GM12878 (cell line): ENCODE results near the gene CAB39. TPM values are rescaled to one million over a fixed set of nuclear protein-coding genes. Genes with fewer than 3 reads are reported as not detected.

Experiments
- ATAC-seq: fragments of 200-7000 bp; cut with Tn5 transposase; 3 replicates; pipeline ENCODE4 v1.9.1; 2020; ENCODE audit warnings: mild to moderate bottlenecking, moderate library complexity
- BruUV-seq: library from RNA; stranded (reverse); fragments of 400-500 nt; replicated peaks from 2 replicates; lab custom pipeline; 2021; lab: Mats Ljungman, UMichigan
- CTCF ChIA-PET: fragments of 300-600 bp; sonication (Branson Sonifier 250); formaldehyde crosslinking; extraction: SDS; loops from one replicate; lab custom pipeline; 2021; ENCODE audit warnings: inconsistent platforms; lab: Yijun Ruan, JAX
- POLR2A ChIA-PET: fragments of 350-600 bp; formaldehyde crosslinking; extraction: SDS; loops from one replicate; lab custom pipeline; 2021; ENCODE audit warnings: inconsistent platforms; lab: Charles Lee
- RAD21 ChIA-PET: fragments of 300-600 bp; sonication (Branson Sonifier 250); formaldehyde crosslinking; loops from one replicate; lab custom pipeline; 2023; ENCODE audit warnings: antibody characterized with exemption; ENCODE audit not compliant: unreplicated experiment; lab: Charles Lee
- SMC1A ChIA-PET: fragments of 300-600 bp; sonication (Branson Sonifier 250); formaldehyde crosslinking; loops from one replicate; lab custom pipeline; 2023; ENCODE audit not compliant: unreplicated experiment, uncharacterized antibody; lab: Charles Lee
- DNase-seq: peaks from one replicate; pipeline ENCODE4 v3.0.0-alpha.2; 2011; ENCODE audit warnings: low read depth, low spot score
- FAIRE-seq: peaks from 3 replicates; lab custom pipeline; 2011; peaks lifted over from hg19 to GRCh38; lab: Jason Lieb, UNC
- H2AFZ ChIP-seq: 2 replicates; pipeline ENCODE4 v1.6.0; 2011; ENCODE audit warnings: low read depth, low read length, control low read depth; ENCODE audit not compliant: control insufficient read depth
- H3K27ac ChIP-seq: 2 replicates; pipeline ENCODE4 v1.5.1; 2011; ENCODE audit warnings: control low read depth; ENCODE audit not compliant: control insufficient read depth, insufficient read depth
- H3K27me3 ChIP-seq, 2 experiments: replicated peaks in 1 of 2; 2 replicates each; pipeline versions ENCODE4 v1.6.0 to v1.6.1; 2011; ENCODE audit warnings: low read length in 1 of 2; ENCODE audit not compliant: control insufficient read depth in 2 of 2, insufficient read depth in 2 of 2
- H3K36me3 ChIP-seq, 2 experiments: 2 replicates each; pipeline ENCODE4 v1.5.1; 2011; ENCODE audit warnings: low read length in 1 of 2; ENCODE audit not compliant: control insufficient read depth in 2 of 2, insufficient read depth in 2 of 2
- H3K4me1 ChIP-seq: 2 replicates; pipeline ENCODE4 v1.6.1; 2011; ENCODE audit warnings: mild to moderate bottlenecking, low read length, moderate library complexity, mixed read lengths; ENCODE audit not compliant: control insufficient read depth, insufficient read depth
- H3K4me2 ChIP-seq: 2 replicates; pipeline ENCODE4 v1.6.0; 2011; ENCODE audit warnings: control low read depth; ENCODE audit not compliant: control insufficient read depth, insufficient read depth
- H3K4me3 ChIP-seq: fragments of 200-600 bp; sonication (generic); 2 replicates; pipeline ENCODE4 v1.5.1; 2016
- H3K79me2 ChIP-seq: 2 replicates; pipeline ENCODE4 v1.6.0; 2011; ENCODE audit warnings: low read length; ENCODE audit not compliant: control insufficient read depth, insufficient read depth
- H3K9ac ChIP-seq: 2 replicates; pipeline ENCODE4 v1.8.0; 2011; ENCODE audit warnings: low read length, control low read depth, mixed read lengths; ENCODE audit not compliant: control insufficient read depth, insufficient read depth
- H3K9me3 ChIP-seq: replicated peaks from 3 replicates; pipeline ENCODE4 v1.5.1; 2011; ENCODE audit warnings: mild to moderate bottlenecking, low read length; ENCODE audit not compliant: control insufficient read depth, insufficient read depth
- H4K20me1 ChIP-seq: 2 replicates; pipeline ENCODE4 v1.6.0; 2011; ENCODE audit not compliant: control insufficient read depth, insufficient read depth
- ESRRA ChIP-seq: IDR thresholded peaks from 2 replicates; pipeline ENCODE4 v1.6.1; 2012; ENCODE audit warnings: mild to moderate bottlenecking, low read length, improper control_type of control experiment
- HCFC1 ChIP-seq: fragments of 150-350 bp; IDR thresholded peaks from 2 replicates; pipeline ENCODE4 v1.6.1; 2014; ENCODE audit warnings: low read length
- JUND ChIP-seq: IDR thresholded peaks from 2 replicates; pipeline ENCODE4 v1.6.1; 2012; ENCODE audit warnings: low read depth, mild to moderate bottlenecking, low read length, improper control_type of control experiment, moderate library complexity
- RCOR1 ChIP-seq: conservative IDR thresholded peaks from 2 replicates; pipeline ENCODE4 v1.6.1; 2012; ENCODE audit warnings: low read depth, low read length, improper control_type of control experiment
- WGBS: methylation state at CpG from one replicate; pipeline ENCODE4 v1.1.6; 2016; ENCODE audit warnings: low lambda C conversion rate; ENCODE audit not compliant: insufficient replicate concordance, insufficient coverage; ENCODE audit errors: missing lambda C conversion rate; 5-methylcytosine and 5-hydroxymethylcytosine counted together
- in situ Hi-C: fragments of 300-500 bp; cut with MboI; formaldehyde crosslinking; loops from 9 replicates; pipeline ENCODE4 v1.14.3; 2018; ENCODE audit warnings: mixed read lengths
- intact Hi-C: fragments of 100-400 bp; cut with micrococcal nuclease; formaldehyde crosslinking; loops from one replicate; pipeline ENCODE4 v1.14.2; 2022; ENCODE audit not compliant: unreplicated experiment
- polyA plus RNA-seq, 11 experiments: library from polyadenylated mRNA; depleted of rRNA in 4 of 11; unstranded in 6 of 11; stranded (reverse) in 5 of 11; fragments of >200 nt; fragmentation: Nextera tagmentation in 4 of 11; fragmentation: Illumina TruSeq in 1 of 11; extraction: Ambion mirVana in 4 of 11; extraction: Trizol in 1 of 11; gene quantifications; 1 replicate in 1 of 11; 2 replicates in 10 of 11; pipeline versions ENCODE4 v1.2.1 to v1.2.3, GENCODE V29; 2011 to 2016; ENCODE audit warnings: inconsistent platforms in 2 of 11, missing spikeins in 2 of 11, low read depth in 1 of 11
- total RNA-seq, 4 experiments: library from RNA; depleted of rRNA in 3 of 4; stranded (reverse); fragments of >200 nt in 3 of 4; fragmentation: Illumina TruSeq in 1 of 4; extraction: Trizol in 1 of 4; gene quantifications; 2 replicates each; pipeline versions ENCODE4 v1.2.1 to v1.2.3, GENCODE V29; 2013 to 2021
- TF ChIP-seq, protein P1 (sequence below), 3 experiments: IDR thresholded peaks in 2 of 3; conservative IDR thresholded peaks in 1 of 3; 2 replicates each; pipeline ENCODE4 v1.5.1; 2011; ENCODE audit warnings: low read depth in 3 of 3, low read length in 3 of 3, mild to moderate bottlenecking in 3 of 3, control low read depth in 2 of 3, moderate library complexity in 2 of 3, inconsistent platforms in 1 of 3, mixed read lengths in 1 of 3; ENCODE audit not compliant: control insufficient read depth in 2 of 3, insufficient read depth in 1 of 3; ENCODE audit errors: extremely low read depth in 1 of 3

Gene CAB39
- total and polyA plus RNA-seq, 10 of the 15 experiments (the other 5 are each of a cell fraction or from before 2014, with no cell fraction given), result 13.3 to 129 (median 62.9) TPM

DNA sequence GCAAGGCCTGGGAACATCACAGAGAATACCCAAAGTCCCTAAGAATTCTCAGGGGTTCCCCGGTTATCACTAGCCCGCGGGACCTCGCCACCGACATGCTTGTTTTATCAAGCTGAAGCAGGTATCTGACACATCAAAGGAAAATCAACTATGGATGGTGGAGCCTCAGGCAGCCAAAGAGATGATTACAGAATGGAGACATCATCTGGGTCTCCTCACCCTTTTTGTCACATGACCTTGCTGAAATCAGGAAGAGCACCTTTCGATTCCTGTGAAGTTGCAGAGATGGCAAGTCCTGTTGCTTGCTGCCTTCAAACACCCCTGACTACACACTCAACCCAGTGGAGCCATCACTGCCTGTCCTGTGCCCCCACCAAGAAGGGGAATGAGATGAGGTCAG lies 19.2 kb upstream of the CAB39 start:
- Histone ChIP-seq H3K36me3 (no peaks in the 10 kb centered on the region), H3K4me1 (peaks cover 3% of the 10 kb centered on the region; the same call in 1 of the 2 replicates)
- TF ChIP-seq ESRRA (no peak), RCOR1 (no peak), JUND (no peak), HCFC1 (no peak)
- TF ChIP-seq, protein P1, sequence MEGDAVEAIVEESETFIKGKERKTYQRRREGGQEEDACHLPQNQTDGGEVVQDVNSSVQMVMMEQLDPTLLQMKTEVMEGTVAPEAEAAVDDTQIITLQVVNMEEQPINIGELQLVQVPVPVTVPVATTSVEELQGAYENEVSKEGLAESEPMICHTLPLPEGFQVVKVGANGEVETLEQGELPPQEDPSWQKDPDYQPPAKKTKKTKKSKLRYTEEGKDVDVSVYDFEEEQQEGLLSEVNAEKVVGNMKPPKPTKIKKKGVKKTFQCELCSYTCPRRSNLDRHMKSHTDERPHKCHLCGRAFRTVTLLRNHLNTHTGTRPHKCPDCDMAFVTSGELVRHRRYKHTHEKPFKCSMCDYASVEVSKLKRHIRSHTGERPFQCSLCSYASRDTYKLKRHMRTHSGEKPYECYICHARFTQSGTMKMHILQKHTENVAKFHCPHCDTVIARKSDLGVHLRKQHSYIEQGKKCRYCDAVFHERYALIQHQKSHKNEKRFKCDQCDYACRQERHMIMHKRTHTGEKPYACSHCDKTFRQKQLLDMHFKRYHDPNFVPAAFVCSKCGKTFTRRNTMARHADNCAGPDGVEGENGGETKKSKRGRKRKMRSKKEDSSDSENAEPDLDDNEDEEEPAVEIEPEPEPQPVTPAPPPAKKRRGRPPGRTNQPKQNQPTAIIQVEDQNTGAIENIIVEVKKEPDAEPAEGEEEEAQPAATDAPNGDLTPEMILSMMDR (IDR thresholded peaks at IDR 0.05 in 2 of 3, conservative IDR thresholded peaks at IDR 0.05 in 1 of 3; ENCODE audit: control insufficient read depth in 2 of 3, extremely low read depth in 1 of 3, insufficient read depth in 1 of 3, low read depth in 3 of 3, low read length in 3 of 3), result no peak
- TF ChIP-seq, all 136 proteins: peak for 0
- Histone ChIP-seq H3K9ac (no peak overlapping the region), H4K20me1 (no peaks in the 10 kb centered on the region), H2AFZ (no peak overlapping the region), H3K27me3 (no peaks in the 10 kb centered on the region), H3K4me3 (no peak overlapping the region), H3K79me2 (no peaks in the 10 kb centered on the region), H3K9me3 (no peaks in the 10 kb centered on the region), H3K4me2 (no peak overlapping the region), H3K27ac (no peak overlapping the region)
- in situ Hi-C loops, result no loop called here
- RAD21 ChIA-PET, result interaction anchor here (0.8 kb wide), 1 partner anchor 27 kb away, joined by 3 read pairs; no protein-coding TSS in a partner anchor
- POLR2A ChIA-PET, result interaction anchor here (1.1 kb wide), 1 partner anchor 30 kb away, joined by 3 read pairs; no protein-coding TSS in a partner anchor
- no peak for DNase-seq
- 93% methylated on average over 6 of the region's 6 CpGs for WGBS
- CTCF ChIA-PET, result no interaction called here
- FAIRE-seq, result no peak
- intact Hi-C loops, result no loop called here
- ATAC-seq, result no peak
- SMC1A ChIA-PET, result no interaction called here
- no TSS peak for BruUV-seq
